HEK293T (cell line): ENCODE measurements around the gene CLEC20A.

ENCODE experiments used
- ARNT ChIP-seq: fragments of 450-650 bp; IDR thresholded peaks from 2 replicates; pipeline ENCODE4 v1.6.1; 2017; ENCODE audit warnings: mild to moderate bottlenecking
- BHLHE40 ChIP-seq: fragments of 450-650 bp; IDR thresholded peaks from 2 replicates; pipeline ENCODE4 v1.6.1; 2016; ENCODE audit warnings: mild to moderate bottlenecking, moderate library complexity, borderline replicate concordance
- ELF4 ChIP-seq: fragments of 450-650 bp; IDR thresholded peaks from 2 replicates; pipeline ENCODE4 v1.6.1; 2017; ENCODE audit warnings: antibody characterized with exemption
- FOXA1 ChIP-seq: fragments of 450-650 bp; IDR thresholded peaks from 2 replicates; pipeline ENCODE4 v1.6.1; 2016; ENCODE audit warnings: mild to moderate bottlenecking
- FOXK2 ChIP-seq: fragments of 450-650 bp; IDR thresholded peaks from 2 replicates; pipeline ENCODE4 v1.6.1; 2016; ENCODE audit warnings: mild to moderate bottlenecking
- FOXM1 ChIP-seq: fragments of 450-650 bp; IDR thresholded peaks from 2 replicates; pipeline ENCODE4 v1.6.1; 2017; ENCODE audit warnings: mild to moderate bottlenecking, borderline replicate concordance
- HDGF ChIP-seq: fragments of 450-650 bp; IDR thresholded peaks from 2 replicates; pipeline ENCODE4 v1.6.1; 2017; ENCODE audit warnings: antibody characterized with exemption, borderline replicate concordance
- LEF1 ChIP-seq: fragments of 450-650 bp; IDR thresholded peaks from 2 replicates; pipeline ENCODE4 v1.6.1; 2017; ENCODE audit warnings: mild to moderate bottlenecking, borderline replicate concordance
- NFRKB ChIP-seq: fragments of 450-650 bp; IDR thresholded peaks from 2 replicates; pipeline ENCODE4 v1.6.1; 2016; ENCODE audit warnings: mild to moderate bottlenecking, moderate library complexity
- PKNOX1 ChIP-seq: fragments of 450-650 bp; IDR thresholded peaks from 2 replicates; pipeline ENCODE4 v1.6.1; 2016
- SP1 ChIP-seq: fragments of 450-650 bp; IDR thresholded peaks from 2 replicates; pipeline ENCODE4 v1.6.1; 2017
- SUZ12 ChIP-seq: fragments of 450-650 bp; IDR thresholded peaks from 2 replicates; pipeline ENCODE4 v1.6.1; 2016; ENCODE audit warnings: mild to moderate bottlenecking
- ZNF384 ChIP-seq: fragments of 450-650 bp; IDR thresholded peaks from 2 replicates; pipeline ENCODE4 v1.6.1; 2016

- TF ChIP-seq BHLHE40 = no peak
- no peak for TF ChIP-seq FOXM1
- no peak for TF ChIP-seq ARNT
- TF ChIP-seq HDGF = no peak
- no peak for TF ChIP-seq SP1
- TF ChIP-seq FOXK2 = no peak
- no peak for TF ChIP-seq NFRKB
- no peak for TF ChIP-seq ZNF384
- no peak for TF ChIP-seq FOXA1
- no peak for TF ChIP-seq LEF1
- no peak for TF ChIP-seq SUZ12
- no peak for TF ChIP-seq PKNOX1
- no peak for TF ChIP-seq ELF4
Observed at GRCh38 chr1:178434899-178435435, 61.8 kb downstream of the CLEC20A start.
